SKM-1 (cell line): ENCODE results near the gene LINGO3.
A peak's percentile ranks its signal among the peaks of the same experiment; 100 is the strongest.

ENCODE experiments used
- DNase-seq: peaks from one replicate; lab custom pipeline; 2025; ENCODE audit not compliant: unreplicated experiment; lab: John Stamatoyannopoulos, UW

Gene LINGO3

GRCh38 chr19:2339644-2340310 lies 31.8 kb upstream of the LINGO3 start:
- DNase-seq: no peak

GRCh38 chr19:2338751-2339643 lies 31.0 kb upstream of the LINGO3 start:
- no peak for DNase-seq

DNA sequence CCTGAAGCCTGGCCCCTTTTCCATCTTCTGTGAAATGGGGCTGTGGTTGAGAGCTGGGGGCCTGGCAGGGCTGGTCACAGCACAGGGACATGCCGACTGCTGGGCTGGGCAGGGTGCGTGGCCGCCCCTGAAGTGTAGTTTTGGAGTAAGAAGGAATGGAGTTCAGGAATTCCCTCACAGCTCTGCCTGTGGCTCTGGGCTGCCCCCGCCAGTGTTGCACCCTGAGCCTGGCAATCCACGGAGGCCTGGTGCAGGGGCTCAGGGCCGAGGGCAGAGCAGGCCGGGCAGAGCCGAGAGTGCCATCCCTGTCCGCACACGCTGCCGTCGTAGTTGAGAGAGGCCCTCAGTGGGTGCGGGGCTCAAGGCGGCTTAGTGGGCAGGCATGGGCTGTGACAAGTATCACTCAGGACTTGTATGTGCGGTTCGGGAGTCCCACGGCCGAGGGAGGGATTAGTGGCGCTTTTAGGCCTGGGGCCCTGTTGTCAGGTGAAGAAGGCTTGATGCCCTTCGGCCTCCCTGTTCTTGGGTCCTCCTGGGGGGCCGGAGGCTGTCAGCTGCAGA lies 30.2 kb upstream of the LINGO3 start:
- DNase-seq: no peak

DNA sequence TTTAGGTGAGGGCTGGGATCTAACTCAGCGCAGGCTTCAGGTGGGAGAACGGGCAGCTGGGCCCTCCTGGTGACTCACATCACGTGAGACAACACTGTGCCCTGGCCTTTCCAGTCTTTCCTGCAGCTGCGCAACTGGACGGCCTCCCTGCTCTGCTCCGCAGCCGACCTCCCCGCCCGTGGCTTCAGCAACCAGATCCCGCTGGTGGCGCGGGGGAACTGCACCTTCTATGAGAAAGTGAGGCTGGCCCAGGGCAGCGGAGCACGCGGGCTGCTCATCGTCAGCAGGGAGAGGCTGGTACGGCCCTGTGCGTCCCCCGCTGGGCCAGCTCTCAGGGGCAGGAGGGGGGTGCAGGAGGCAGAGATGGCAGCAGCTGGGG lies 29.4 kb upstream of the LINGO3 start:
- no peak for DNase-seq

DNA sequence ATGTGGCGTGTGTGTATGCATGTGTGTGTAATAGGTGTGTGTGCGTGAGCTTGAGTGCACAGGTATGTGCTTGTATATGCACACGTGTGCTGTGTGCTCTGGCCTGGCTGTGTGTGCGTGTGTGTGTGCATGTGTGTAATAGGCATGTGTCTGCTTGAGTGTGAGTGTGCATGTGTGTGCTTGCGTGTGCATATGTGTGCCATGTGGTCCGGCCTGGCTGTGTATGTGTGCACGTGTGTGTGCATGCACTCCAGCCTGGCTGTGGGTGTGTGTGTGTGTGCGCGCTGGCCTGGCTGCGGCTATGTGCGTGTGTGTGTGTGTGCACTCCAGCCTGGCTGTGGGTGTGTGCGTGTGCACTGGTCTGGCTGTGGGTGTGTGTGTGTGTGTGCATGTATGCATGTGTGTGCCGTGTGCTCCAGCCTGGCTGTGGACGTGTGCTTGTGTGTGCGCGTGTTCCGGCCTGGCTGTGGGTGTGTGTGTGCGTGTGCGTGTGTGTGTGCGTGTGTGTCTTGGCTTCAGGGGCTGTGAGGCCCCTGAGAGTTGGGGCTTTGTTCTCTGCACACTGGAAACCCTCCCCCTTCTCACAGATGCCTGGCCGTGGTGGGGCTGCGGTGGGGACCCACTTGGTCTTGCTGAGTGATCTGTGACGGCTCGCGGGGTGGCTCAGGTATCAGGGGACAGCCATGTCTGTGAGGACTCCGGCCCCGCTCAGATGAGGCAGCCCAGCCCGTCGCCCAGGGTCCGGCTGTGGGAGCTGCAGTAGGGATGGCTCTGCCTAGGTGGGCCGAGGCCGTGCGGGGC lies 28.8 kb upstream of the LINGO3 start:
- DNase-seq: no peak

DNA sequence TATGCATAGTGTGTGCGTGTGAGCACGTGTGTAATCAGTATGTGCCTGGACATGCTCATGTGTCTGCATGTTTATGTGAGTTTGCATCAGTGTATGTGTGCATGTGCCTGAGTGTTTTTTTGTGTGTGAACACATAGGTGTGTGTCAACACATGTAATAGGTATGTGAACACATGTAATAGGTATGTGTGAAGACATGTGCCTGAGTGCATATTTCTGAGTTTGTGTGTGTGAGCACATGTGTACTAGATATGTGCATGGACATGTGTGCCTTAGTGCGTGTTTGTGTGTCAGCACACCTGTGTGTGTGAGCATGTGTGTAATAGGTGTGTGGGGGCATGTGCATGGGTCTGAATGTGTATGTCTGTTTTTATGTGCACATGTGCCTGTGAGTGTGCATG lies 27.9 kb upstream of the LINGO3 start:
- DNase-seq: no peak

GRCh38 chr19:2334986-2335846 lies 27.3 kb upstream of the LINGO3 start:
- no peak for DNase-seq

- no peak for DNase-seq
These were observed 26.5 kb upstream of the LINGO3 start for GRCh38 chr19:2334426-2334825.

DNA sequence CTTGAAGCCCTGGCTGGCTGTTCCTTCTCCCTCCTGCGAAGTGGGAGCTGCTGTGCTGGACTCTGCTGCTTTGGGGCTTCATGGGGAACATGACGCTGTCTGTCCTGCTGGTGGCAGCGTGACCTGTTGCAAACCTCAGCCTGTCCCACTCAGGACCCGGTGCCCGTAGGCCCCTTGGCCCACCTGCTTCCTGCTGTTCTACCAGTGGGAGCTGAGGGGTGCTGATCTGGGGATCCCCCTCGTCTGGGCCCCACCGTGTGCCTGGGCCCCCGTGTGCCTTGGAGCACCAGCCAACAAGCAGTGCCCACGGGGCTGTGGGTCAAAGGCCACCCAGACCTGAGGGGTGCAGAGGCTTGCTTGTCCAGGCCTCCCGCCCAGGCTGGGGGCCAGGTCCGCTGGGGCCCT lies 25.9 kb upstream of the LINGO3 start:
- no peak for DNase-seq

- no peak for DNase-seq
These were observed 25.3 kb upstream of the LINGO3 start for GRCh38 chr19:2333027-2333806.

DNA sequence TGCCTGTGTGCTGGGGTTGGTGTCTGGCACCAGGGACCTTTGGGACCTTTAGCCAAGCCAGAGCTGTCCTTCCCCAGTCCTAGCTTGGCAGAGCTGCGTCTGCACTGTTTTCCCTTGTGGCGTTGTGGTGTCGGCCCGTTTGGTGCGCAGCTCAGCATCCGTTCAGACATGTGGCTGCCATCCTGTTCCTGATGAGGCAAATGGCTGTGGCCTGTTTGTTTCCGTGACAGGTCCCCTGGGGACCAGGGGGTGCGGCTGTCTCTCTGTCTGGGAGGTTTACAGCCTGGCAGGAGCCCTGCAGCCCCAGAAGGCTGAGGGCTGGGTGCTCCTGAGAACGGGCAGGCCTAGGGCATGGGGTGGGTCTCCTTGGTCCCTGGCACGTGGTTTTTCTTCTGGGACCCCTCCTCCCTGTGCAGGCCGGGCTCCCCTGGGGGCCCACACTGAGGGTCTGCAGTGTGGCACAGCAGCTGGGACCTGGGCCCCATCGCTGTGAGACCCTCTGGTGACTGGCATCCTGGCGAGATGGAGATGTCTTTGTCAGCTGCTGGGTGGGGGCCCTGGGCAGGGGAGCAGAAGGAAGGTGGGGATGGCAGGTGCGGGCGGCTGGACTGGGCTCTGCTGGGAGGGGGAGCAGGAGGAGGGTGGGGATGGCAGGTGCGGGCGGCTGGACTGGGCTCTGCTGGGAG lies 24.5 kb upstream of the LINGO3 start:
- no peak for DNase-seq

DNA sequence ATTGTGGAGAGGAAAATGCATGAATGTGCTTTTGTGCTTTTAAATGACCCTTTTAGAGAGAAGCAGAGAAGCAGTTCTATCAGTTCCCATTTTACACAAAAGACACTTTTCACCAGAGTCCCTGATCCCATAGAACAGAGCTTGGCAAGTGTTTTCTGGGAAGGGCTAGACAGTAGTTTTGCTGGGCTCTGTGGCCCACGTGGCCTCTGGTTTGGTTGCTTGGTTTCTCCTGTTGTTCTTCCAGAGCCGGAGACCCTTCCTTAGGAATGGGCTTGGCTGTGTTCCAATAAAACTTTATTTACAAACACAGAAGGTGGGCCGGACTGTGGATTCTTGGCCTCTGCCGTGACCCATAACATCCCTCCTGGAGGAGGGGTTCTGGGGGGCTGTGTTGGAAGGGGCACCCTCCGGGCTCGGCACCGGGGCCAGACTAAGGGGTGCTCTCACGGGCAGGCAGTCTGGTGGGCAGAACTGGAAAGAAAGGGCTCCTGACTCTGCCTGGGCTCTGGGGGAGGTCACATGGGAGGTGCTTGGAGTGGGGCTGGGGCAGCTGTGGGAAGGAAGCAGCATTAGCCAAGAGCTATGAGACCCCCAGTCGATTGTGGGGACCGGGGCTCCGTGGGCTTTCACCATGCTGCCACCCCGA lies 23.8 kb upstream of the LINGO3 start:
- no peak for DNase-seq

- no peak for DNase-seq
These were observed 22.8 kb upstream of the LINGO3 start for GRCh38 chr19:2330632-2331284.

- no peak for DNase-seq
These were observed 22.3 kb upstream of the LINGO3 start for GRCh38 chr19:2330255-2330631.

GRCh38 chr19:2329501-2329916 lies 21.6 kb upstream of the LINGO3 start:
- no peak for DNase-seq

GRCh38 chr19:2329149-2329478 lies 21.2 kb upstream of the LINGO3 start:
- no peak for DNase-seq

GRCh38 chr19:2328401-2329148 lies 20.6 kb upstream of the LINGO3 start, which contains the start of the genes LSM7 and SPPL2B:
TSS of gene LSM7 (minus strand) at chr19:2328586. CDS start at chr19:2328566, 20 bp downstream.
TSS of gene SPPL2B (plus strand) at chr19:2328684. CDS start at chr19:2328710, 26 bp downstream.
- peak; percentile 64 for DNase-seq
